HG03095 (cell line): ENCODE measurements around the gene MED13.
"Not testable (repeated sequence)": the region's sequence is repeated elsewhere in the genome, so short reads cannot be mapped to it uniquely, and the experiment has no call there.

Experiments used
- ATAC-seq: cut with Tn5 transposase; IDR thresholded peaks from one replicate; pipeline ENCODE4 v1.9.1; 2021; ENCODE audit warnings: moderate library complexity; ENCODE audit not compliant: unreplicated experiment

MED13 gene

GRCh38 chr17:62001105-62001504 is 64.0 kb downstream of the MED13 start:
- ATAC-seq, result no peak

GRCh38 chr17:62000186-62000585 is 64.9 kb downstream of the MED13 start:
- no peak for ATAC-seq

- not testable (repeated sequence) for ATAC-seq
Observed at GRCh38 chr17:61998534-61998933, 66.5 kb downstream of the MED13 start.

- no peak for ATAC-seq
Observed at GRCh38 chr17:61997664-61998063, 67.4 kb downstream of the MED13 start.

GRCh38 chr17:61996916-61997605 is 68.0 kb downstream of the MED13 start:
- ATAC-seq, result no peak

GRCh38 chr17:61989509-61989908 is 75.6 kb downstream of the MED13 start:
- ATAC-seq, result no peak

GRCh38 chr17:61986898-61987297 is 78.2 kb downstream of the MED13 start:
- ATAC-seq, result no peak

GRCh38 chr17:61984821-61985220 is 80.3 kb downstream of the MED13 start:
- no peak for ATAC-seq

- ATAC-seq, result no peak
Observed at GRCh38 chr17:61981323-61981722, 83.8 kb downstream of the MED13 start.

- ATAC-seq, result no peak
Observed at GRCh38 chr17:61980535-61980934, 84.5 kb downstream of the MED13 start.

- no peak for ATAC-seq
Observed at GRCh38 chr17:61974115-61974514, 91.0 kb downstream of the MED13 start.

- no peak for ATAC-seq
Observed at GRCh38 chr17:61972311-61972710, 92.8 kb downstream of the MED13 start.

- no peak for ATAC-seq
Observed at GRCh38 chr17:61970030-61970429, 95.0 kb downstream of the MED13 start.

GRCh38 chr17:61968757-61969156 is 96.3 kb downstream of the MED13 start:
- no peak for ATAC-seq

GRCh38 chr17:61967729-61968128 is 97.3 kb downstream of the MED13 start:
- ATAC-seq, result no peak

- ATAC-seq, result no peak
Observed at GRCh38 chr17:61966191-61966590, 98.9 kb downstream of the MED13 start.

- no peak for ATAC-seq
Observed at GRCh38 chr17:61955619-61956018, 109.5 kb downstream of the MED13 start.

GRCh38 chr17:61947367-61948078 is 117.6 kb downstream of the MED13 start:
- no peak for ATAC-seq

GRCh38 chr17:61946359-61946758 is 118.7 kb downstream of the MED13 start:
- ATAC-seq, result no peak

GRCh38 chr17:61943117-61943516 is 122.0 kb downstream of the MED13 start:
- ATAC-seq, result no peak

- no peak for ATAC-seq
Observed at GRCh38 chr17:61942085-61942484, 123.0 kb downstream of the MED13 start.

- ATAC-seq, result no peak
Observed at GRCh38 chr17:61928101-61928436, 137.0 kb downstream of the MED13 start.
